ENCODE data around the gene DCANP1.

DNA sequence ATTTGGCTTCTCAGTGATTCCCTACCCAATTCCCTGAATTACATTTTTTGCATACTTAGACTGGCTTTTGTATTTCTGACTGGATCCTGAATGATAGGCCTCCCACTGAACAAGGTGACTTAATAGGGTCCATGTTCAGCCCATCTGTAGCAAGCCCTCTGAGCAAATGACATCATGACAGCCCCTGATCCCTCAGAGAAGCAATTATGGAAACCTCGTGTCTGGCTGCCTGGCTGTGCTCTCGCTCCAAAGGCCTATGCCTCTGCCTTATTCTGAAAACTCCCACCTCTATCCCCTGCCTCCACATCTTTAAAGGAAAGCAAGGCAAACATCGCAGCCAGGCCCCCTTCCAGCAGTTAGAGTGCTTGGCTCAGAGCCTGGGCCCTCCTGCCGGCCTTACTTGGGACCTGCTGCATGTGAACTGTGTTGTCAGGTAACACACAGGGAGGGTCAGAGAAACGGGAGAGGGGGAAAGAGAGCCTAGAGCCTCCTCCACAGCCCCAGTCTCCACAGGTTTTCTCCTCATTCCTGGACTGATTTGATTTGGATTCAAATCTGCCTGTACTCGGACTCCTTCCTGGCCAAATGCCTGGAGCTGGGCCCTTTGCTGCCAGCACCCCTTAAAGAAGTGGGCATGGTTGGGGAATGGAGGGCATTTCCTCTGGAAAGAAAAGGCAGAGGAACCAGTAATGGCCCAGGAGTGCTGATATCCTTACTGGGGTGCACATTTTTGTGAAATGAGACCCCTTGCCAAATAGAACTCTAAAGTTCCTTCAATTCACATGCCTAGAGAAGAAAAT lies 3.8 kb downstream of the DCANP1 start:
- TF ChIP-seq, protein P1, sequence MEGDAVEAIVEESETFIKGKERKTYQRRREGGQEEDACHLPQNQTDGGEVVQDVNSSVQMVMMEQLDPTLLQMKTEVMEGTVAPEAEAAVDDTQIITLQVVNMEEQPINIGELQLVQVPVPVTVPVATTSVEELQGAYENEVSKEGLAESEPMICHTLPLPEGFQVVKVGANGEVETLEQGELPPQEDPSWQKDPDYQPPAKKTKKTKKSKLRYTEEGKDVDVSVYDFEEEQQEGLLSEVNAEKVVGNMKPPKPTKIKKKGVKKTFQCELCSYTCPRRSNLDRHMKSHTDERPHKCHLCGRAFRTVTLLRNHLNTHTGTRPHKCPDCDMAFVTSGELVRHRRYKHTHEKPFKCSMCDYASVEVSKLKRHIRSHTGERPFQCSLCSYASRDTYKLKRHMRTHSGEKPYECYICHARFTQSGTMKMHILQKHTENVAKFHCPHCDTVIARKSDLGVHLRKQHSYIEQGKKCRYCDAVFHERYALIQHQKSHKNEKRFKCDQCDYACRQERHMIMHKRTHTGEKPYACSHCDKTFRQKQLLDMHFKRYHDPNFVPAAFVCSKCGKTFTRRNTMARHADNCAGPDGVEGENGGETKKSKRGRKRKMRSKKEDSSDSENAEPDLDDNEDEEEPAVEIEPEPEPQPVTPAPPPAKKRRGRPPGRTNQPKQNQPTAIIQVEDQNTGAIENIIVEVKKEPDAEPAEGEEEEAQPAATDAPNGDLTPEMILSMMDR (IDR thresholded peaks at IDR 0.05; ENCODE audit: low read depth, low read length, missing input control), result no peak
- TF ChIP-seq, protein P2, sequence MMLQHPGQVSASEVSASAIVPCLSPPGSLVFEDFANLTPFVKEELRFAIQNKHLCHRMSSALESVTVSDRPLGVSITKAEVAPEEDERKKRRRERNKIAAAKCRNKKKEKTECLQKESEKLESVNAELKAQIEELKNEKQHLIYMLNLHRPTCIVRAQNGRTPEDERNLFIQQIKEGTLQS (IDR thresholded peaks at IDR 0.05), result no peak
- TF ChIP-seq, protein P3, sequence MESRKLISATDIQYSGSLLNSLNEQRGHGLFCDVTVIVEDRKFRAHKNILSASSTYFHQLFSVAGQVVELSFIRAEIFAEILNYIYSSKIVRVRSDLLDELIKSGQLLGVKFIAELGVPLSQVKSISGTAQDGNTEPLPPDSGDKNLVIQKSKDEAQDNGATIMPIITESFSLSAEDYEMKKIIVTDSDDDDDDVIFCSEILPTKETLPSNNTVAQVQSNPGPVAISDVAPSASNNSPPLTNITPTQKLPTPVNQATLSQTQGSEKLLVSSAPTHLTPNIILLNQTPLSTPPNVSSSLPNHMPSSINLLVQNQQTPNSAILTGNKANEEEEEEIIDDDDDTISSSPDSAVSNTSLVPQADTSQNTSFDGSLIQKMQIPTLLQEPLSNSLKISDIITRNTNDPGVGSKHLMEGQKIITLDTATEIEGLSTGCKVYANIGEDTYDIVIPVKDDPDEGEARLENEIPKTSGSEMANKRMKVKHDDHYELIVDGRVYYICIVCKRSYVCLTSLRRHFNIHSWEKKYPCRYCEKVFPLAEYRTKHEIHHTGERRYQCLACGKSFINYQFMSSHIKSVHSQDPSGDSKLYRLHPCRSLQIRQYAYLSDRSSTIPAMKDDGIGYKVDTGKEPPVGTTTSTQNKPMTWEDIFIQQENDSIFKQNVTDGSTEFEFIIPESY (IDR thresholded peaks at IDR 0.05), result no peak
- TF ChIP-seq GABPA (IDR thresholded peaks at IDR 0.05 in 1 of 2, conservative IDR thresholded peaks at IDR 0.05 in 1 of 2), result no peak
- TF ChIP-seq, protein P4, sequence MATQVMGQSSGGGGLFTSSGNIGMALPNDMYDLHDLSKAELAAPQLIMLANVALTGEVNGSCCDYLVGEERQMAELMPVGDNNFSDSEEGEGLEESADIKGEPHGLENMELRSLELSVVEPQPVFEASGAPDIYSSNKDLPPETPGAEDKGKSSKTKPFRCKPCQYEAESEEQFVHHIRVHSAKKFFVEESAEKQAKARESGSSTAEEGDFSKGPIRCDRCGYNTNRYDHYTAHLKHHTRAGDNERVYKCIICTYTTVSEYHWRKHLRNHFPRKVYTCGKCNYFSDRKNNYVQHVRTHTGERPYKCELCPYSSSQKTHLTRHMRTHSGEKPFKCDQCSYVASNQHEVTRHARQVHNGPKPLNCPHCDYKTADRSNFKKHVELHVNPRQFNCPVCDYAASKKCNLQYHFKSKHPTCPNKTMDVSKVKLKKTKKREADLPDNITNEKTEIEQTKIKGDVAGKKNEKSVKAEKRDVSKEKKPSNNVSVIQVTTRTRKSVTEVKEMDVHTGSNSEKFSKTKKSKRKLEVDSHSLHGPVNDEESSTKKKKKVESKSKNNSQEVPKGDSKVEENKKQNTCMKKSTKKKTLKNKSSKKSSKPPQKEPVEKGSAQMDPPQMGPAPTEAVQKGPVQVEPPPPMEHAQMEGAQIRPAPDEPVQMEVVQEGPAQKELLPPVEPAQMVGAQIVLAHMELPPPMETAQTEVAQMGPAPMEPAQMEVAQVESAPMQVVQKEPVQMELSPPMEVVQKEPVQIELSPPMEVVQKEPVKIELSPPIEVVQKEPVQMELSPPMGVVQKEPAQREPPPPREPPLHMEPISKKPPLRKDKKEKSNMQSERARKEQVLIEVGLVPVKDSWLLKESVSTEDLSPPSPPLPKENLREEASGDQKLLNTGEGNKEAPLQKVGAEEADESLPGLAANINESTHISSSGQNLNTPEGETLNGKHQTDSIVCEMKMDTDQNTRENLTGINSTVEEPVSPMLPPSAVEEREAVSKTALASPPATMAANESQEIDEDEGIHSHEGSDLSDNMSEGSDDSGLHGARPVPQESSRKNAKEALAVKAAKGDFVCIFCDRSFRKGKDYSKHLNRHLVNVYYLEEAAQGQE (IDR thresholded peaks at IDR 0.05), result no peak
